Ishikawa (cell line): ENCODE data around the gene CDH20.

Experiments used
- CEBPB ChIP-seq: IDR thresholded peaks from 2 replicates; pipeline ENCODE4 v1.6.1; 2012
- CREB1 ChIP-seq: IDR thresholded peaks from 2 replicates; pipeline ENCODE4 v1.6.1; 2012; ENCODE audit warnings: low read depth
- EGR1 ChIP-seq: IDR thresholded peaks from 2 replicates; pipeline ENCODE4 v1.6.1; 2012
- EP300 ChIP-seq: IDR thresholded peaks from 2 replicates; pipeline ENCODE4 v1.6.1; 2012; ENCODE audit warnings: borderline replicate concordance
- NFIC ChIP-seq: IDR thresholded peaks from 2 replicates; pipeline ENCODE4 v1.6.1; 2012
- RAD21 ChIP-seq: IDR thresholded peaks from 2 replicates; pipeline ENCODE4 v1.6.1; 2012; ENCODE audit warnings: low read depth
- REST ChIP-seq: IDR thresholded peaks from 2 replicates; pipeline ENCODE4 v1.6.1; 2012; ENCODE audit warnings: low read depth, mild to moderate bottlenecking
- TAF1 ChIP-seq: IDR thresholded peaks from 2 replicates; pipeline ENCODE4 v1.6.1; 2012; ENCODE audit warnings: low read depth, mild to moderate bottlenecking
- TCF12 ChIP-seq: IDR thresholded peaks from 2 replicates; pipeline ENCODE4 v1.6.1; 2012; ENCODE audit warnings: low read depth
- TEAD4 ChIP-seq: IDR thresholded peaks from 2 replicates; pipeline ENCODE4 v1.6.1; 2012
- YY1 ChIP-seq: IDR thresholded peaks from 2 replicates; pipeline ENCODE4 v1.6.1; 2012; ENCODE audit warnings: low read depth
- ZBTB7A ChIP-seq: IDR thresholded peaks from 2 replicates; pipeline ENCODE4 v1.6.1; 2012; ENCODE audit warnings: low read depth
- TF ChIP-seq, protein P1 (sequence below): IDR thresholded peaks from 2 replicates; pipeline ENCODE4 v1.6.1; 2012
- TF ChIP-seq, protein P2 (sequence below): IDR thresholded peaks from 2 replicates; pipeline ENCODE4 v1.6.1; 2012

GRCh38 chr18:61308795-61309393, 24.3 kb upstream of the CDH20 start:
- no peak for TF ChIP-seq RAD21
- TF ChIP-seq TEAD4, result no peak
- no peak for TF ChIP-seq TAF1
- TF ChIP-seq CREB1, result no peak
- no peak for TF ChIP-seq REST
- TF ChIP-seq TCF12, result no peak
- TF ChIP-seq EGR1, result no peak
- TF ChIP-seq YY1, result no peak
- no peak for TF ChIP-seq CEBPB
- TF ChIP-seq EP300, result no peak
- TF ChIP-seq, protein P1, sequence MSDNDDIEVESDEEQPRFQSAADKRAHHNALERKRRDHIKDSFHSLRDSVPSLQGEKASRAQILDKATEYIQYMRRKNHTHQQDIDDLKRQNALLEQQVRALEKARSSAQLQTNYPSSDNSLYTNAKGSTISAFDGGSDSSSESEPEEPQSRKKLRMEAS, result no peak
- no peak for TF ChIP-seq NFIC
- TF ChIP-seq, protein P2, sequence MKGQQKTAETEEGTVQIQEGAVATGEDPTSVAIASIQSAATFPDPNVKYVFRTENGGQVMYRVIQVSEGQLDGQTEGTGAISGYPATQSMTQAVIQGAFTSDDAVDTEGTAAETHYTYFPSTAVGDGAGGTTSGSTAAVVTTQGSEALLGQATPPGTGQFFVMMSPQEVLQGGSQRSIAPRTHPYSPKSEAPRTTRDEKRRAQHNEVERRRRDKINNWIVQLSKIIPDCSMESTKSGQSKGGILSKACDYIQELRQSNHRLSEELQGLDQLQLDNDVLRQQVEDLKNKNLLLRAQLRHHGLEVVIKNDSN, result no peak
- no peak for TF ChIP-seq ZBTB7A
